GM12801 (cell line): ENCODE measurements around the gene PCDH9.

ENCODE experiments used
- TF ChIP-seq, protein P1 (sequence below): IDR thresholded peaks from one replicate; pipeline ENCODE4 v1.5.1; 2011; ENCODE audit warnings: control low read depth; ENCODE audit not compliant: insufficient read length; ENCODE audit errors: extremely low read depth

The PCDH9 gene

DNA sequence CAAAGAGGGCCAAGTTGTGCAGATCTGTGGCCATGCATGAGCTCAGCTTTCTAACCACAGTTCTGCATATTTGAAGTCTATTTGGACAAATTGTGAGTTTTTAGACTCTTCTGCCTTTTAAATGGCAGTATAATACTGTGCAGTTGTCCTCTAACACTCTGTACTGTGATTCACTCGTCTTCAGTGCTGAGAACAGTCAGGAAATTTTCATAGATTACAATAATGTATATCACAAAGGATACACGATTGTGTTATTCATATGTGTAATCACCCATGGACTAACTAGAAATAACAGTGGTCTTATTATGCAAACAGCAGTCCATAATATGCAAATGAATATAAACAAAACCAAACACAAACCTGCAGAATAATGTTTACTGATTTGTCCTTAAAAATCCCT is 259.1 kb downstream of the PCDH9 start:
- TF ChIP-seq, protein P1, sequence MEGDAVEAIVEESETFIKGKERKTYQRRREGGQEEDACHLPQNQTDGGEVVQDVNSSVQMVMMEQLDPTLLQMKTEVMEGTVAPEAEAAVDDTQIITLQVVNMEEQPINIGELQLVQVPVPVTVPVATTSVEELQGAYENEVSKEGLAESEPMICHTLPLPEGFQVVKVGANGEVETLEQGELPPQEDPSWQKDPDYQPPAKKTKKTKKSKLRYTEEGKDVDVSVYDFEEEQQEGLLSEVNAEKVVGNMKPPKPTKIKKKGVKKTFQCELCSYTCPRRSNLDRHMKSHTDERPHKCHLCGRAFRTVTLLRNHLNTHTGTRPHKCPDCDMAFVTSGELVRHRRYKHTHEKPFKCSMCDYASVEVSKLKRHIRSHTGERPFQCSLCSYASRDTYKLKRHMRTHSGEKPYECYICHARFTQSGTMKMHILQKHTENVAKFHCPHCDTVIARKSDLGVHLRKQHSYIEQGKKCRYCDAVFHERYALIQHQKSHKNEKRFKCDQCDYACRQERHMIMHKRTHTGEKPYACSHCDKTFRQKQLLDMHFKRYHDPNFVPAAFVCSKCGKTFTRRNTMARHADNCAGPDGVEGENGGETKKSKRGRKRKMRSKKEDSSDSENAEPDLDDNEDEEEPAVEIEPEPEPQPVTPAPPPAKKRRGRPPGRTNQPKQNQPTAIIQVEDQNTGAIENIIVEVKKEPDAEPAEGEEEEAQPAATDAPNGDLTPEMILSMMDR: no peak

DNA sequence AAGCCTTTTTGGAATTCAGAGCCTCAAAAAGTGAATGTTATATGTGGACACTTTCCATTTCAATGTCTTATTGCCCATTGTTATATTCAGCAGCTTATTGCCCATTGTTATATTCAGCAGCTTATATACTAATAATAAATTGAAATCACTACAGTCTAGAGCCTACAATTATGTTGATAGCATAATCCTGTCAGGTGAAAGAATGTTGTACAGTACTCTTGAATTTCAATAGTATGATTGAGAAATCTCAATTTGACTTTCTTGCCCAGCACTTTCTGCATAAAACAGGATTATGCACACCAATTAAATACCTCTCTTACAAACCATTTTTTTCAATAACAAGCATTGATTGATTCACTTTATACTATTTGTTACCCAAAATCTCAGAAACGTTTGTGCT is 260.8 kb downstream of the PCDH9 start:
- TF ChIP-seq, protein P1: no peak

DNA sequence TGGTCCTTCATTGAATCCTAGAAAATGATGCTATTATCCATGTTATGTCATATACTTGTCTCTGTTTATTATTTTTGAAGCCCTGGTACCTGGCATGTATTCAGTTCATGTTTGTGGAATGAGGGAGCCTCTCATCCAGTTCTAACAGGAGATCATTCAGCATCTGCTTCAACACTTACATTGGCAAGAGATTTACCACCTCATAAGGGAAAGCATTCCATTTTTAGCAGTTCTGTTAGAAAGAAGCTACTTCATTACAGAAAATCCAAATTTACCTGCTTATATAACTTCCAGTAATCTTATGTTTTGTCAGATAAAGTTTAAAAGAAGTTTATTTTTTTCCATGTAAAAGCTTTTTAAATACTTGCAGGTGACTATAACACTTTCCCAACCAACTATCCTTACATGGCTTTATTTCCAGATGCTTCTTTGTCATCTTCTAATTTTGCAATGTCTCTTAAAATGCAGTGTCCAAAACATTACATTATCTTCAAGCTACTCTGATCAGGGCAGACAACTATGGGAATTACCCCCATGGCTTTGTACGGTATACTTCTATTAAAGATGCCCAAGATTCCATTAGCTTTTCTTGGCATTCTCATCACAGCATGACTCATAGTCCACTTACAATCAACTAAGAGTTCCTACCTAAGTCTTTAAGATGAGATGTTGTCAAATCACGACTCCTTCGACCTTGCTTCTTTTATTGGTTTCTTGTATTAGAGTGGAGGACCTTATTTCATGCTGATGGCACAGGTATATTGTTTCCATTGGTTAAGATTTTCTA is 262.1 kb downstream of the PCDH9 start:
- TF ChIP-seq, protein P1: no peak

DNA sequence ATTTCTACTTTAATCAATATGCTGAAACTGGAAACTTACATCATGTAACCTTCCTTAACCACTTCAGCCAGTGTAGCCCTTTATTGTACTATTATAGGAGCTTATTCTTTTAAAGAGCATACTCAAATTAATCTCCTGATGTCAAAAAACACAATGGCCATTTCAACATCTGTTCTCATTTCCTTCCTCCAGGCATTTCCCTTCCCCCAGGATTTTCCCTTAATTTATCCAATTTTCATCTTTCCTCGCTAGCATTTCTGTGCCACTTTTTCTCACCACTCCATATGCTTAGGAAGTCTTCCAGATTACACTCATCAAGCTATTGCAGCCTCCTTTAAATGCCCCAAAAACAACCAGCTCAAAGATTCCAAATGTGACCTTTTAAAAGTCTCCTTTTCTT is 265.0 kb downstream of the PCDH9 start:
- TF ChIP-seq, protein P1: no peak

DNA sequence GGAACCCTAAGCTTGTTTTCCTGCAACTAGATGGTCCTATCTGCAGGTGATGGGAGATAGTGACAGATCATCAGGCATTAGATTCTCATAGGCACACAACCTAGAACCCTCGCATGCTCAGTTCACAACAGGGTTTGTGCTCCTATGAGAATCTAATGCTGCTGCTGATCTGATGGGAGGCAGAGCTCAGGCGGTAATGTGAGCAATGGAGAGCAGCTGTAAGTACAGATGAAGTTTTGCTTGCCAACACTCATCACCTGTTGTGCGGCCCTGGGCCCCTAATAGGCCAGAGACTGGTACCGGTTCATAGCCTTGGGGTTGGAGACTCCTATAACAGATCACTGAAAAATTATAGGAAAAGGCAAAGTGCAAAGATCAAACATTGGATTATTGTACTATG is 267.2 kb downstream of the PCDH9 start:
- TF ChIP-seq, protein P1: no peak

DNA sequence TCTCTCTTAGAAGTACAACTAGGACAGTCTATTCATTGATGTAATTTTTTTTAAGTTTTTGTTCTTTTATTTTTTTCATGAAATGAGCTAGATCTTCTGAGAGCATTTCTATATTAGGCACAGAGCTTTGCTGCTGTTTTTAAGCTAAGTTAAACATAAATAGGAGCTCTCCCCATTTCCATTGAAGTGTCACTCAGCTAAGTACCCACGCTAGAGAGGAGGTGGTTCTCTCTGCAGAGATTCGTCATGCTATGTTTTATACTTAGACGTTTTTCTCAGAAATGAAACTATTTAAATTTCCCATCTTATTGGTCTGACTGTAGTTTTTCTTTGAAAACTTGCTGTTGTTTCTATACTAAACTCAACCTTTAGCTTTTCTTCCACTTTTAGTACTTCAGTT is 271.5 kb downstream of the PCDH9 start:
- TF ChIP-seq, protein P1: no peak

DNA sequence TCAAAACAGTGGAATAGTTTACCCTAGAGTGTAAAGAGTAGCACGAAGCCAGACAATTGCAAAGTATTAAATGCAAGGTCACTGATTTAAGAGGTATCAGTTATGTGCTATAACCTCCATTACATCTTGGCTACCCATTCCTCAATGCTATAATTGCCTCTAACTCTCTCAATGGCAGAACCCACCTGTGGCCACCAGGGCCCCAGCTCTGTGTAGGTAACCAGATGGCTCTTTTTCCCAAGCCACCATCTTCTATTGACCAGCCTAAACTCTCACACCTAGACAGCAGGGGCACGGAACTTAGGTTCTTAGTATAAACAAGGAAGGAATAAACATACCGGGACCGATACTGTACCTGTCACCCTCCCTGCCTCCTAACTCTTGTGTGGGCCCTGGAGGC is 277.6 kb downstream of the PCDH9 start:
- TF ChIP-seq, protein P1: no peak
